ENCODE measurements around the gene QRSL1. TPM values are rescaled to one million over a fixed set of nuclear protein-coding genes. Genes with fewer than 3 reads are reported as not detected.

Gene QRSL1
- total RNA-seq, 4 donors from 2014 or later, result 11.4 to 16.4 (median 15.9) TPM

GRCh38 chr6:106631346-106631745 is 2.0 kb downstream of the QRSL1 start:
- no peaks in the 10 kb centered on the region for H3K36me3 ChIP-seq
- H3K9me3 ChIP-seq, result no peaks in the 10 kb centered on the region
- 26 to 32% methylated on average over 1 of the region's 1 CpG for WGBS, 2 donors
- intact Hi-C loops (cut with DNase I), result no loop called here
- no peak overlapping the region for H3K4me3 ChIP-seq (replicated peaks in 1 of 3)
- no peak overlapping the region for H3K27ac ChIP-seq
- peak; percentile 47 to 48 for DNase-seq
- H3K27me3 ChIP-seq, result no peaks in the 10 kb centered on the region
- TF ChIP-seq CTCF (IDR thresholded peaks at IDR 0.05) (no peak), POLR2A (IDR thresholded peaks at IDR 0.05) (no peak)
- H3K4me1 ChIP-seq, result peaks cover 7 to 14% of the 10 kb centered on the region in 2 donors

GRCh38 chr6:106634565-106634964 is 5.2 kb downstream of the QRSL1 start:
- TF ChIP-seq POLR2A (IDR thresholded peaks at IDR 0.05), result no peak
- no peak for TF ChIP-seq CTCF (IDR thresholded peaks at IDR 0.05)
- no peaks in the 10 kb centered on the region for H3K27me3 ChIP-seq
- DNase-seq, result no peak
- no peak overlapping the region for H3K27ac ChIP-seq
- H3K4me1 ChIP-seq, result peaks cover 6 to 7% of the 10 kb centered on the region in 2 donors
- no peak overlapping the region for H3K4me3 ChIP-seq (replicated peaks in 1 of 3)
- intact Hi-C loops (cut with DNase I), result no loop called here
- 96 to 98% methylated on average over 5 of the region's 5 CpGs for WGBS, 2 donors
- no peaks in the 10 kb centered on the region for H3K36me3 ChIP-seq
- no peaks in the 10 kb centered on the region for H3K9me3 ChIP-seq

GRCh38 chr6:106637051-106637716 is 7.8 kb downstream of the QRSL1 start:
- DNase-seq, result no peak

GRCh38 chr6:106637717-106638341 is 8.5 kb downstream of the QRSL1 start:
- no peak for DNase-seq
- H3K4me1 ChIP-seq, result no peaks in the 10 kb centered on the region
- intact Hi-C loops (cut with DNase I), result no loop called here
- peaks cover 0 to 5% of the 10 kb centered on the region in 2 donors for H3K36me3 ChIP-seq
- H3K27ac ChIP-seq, result no peak overlapping the region
- TF ChIP-seq POLR2A (IDR thresholded peaks at IDR 0.05) (no peak), CTCF (IDR thresholded peaks at IDR 0.05) (no peak)
- H3K27me3 ChIP-seq, result no peaks in the 10 kb centered on the region
- 77 to 79% methylated on average over 6 of the region's 6 CpGs for WGBS, 2 donors
- no peak overlapping the region for H3K4me3 ChIP-seq (replicated peaks in 1 of 3)
- H3K9me3 ChIP-seq, result no peaks in the 10 kb centered on the region

More at GRCh38 chr6:106637051-106637716, 7.8 kb downstream of the QRSL1 start:
- 78 to 81% methylated on average over 7 of the region's 7 CpGs for WGBS, 2 donors
- Histone ChIP-seq H3K4me1 (no peaks in the 10 kb centered on the region), H3K27ac (no peak overlapping the region), H3K27me3 (no peaks in the 10 kb centered on the region), H3K4me3 (replicated peaks in 1 of 3) (no peak overlapping the region), H3K9me3 (no peaks in the 10 kb centered on the region), H3K36me3 (no peaks in the 10 kb centered on the region)
- TF ChIP-seq CTCF (IDR thresholded peaks at IDR 0.05) (no peak), POLR2A (IDR thresholded peaks at IDR 0.05) (no peak)
- intact Hi-C loops (cut with DNase I), result no loop called here

GRCh38 chr6:106639812-106640211 is 10.4 kb downstream of the QRSL1 start:
- H3K4me1 ChIP-seq, result no peaks in the 10 kb centered on the region
- H3K36me3 ChIP-seq, result peaks cover 7 to 22% of the 10 kb centered on the region in 2 donors
- intact Hi-C loops (cut with DNase I), result no loop called here
- no peak for DNase-seq
- H3K27me3 ChIP-seq, result no peaks in the 10 kb centered on the region
- H3K4me3 ChIP-seq (replicated peaks in 1 of 3), result no peak overlapping the region
- no peaks in the 10 kb centered on the region for H3K9me3 ChIP-seq
- WGBS, 2 donors, result 87% methylated on average over 4 of the region's 4 CpGs
- H3K27ac ChIP-seq, result no peak overlapping the region
- no peak for TF ChIP-seq POLR2A (IDR thresholded peaks at IDR 0.05)
- no peak for TF ChIP-seq CTCF (IDR thresholded peaks at IDR 0.05)
